Activated T-cell treated with anti-CD3 and anti-CD28 coated beads, Interleukin-2, amount 50 U/mL, for 4 hours (primary cell): ENCODE measurements around the gene PALM2AKAP2. TPM values are rescaled to one million over a fixed set of nuclear protein-coding genes. Genes with fewer than 3 reads are reported as not detected.

Experiments
- ATAC-seq, 2 donors: fragments of 200-7000 bp; cut with Tn5 transposase; one replicate each; pipeline ENCODE4 v1.10.0; 2021
- DNase-seq: peaks from one replicate; pipeline ENCODE4 v3.0.0-alpha.2; 2020
- H3K27me3 Mint-ChIP-seq: one replicate; pipeline ENCODE4 v1.8.0; 2021; ENCODE audit warnings: low read depth, mixed read lengths
- H3K36me3 Mint-ChIP-seq: one replicate; pipeline ENCODE4 v1.8.0; 2022; ENCODE audit warnings: mixed read lengths; ENCODE audit not compliant: insufficient read depth
- H3K4me1 Mint-ChIP-seq: one replicate; pipeline ENCODE4 v1.8.0; 2021; ENCODE audit warnings: low read depth, mixed read lengths
- H3K4me3 Mint-ChIP-seq: one replicate; pipeline ENCODE4 v1.8.0; 2021; ENCODE audit warnings: mild to moderate bottlenecking, moderate library complexity, mixed read lengths
- H3K9me3 Mint-ChIP-seq: one replicate; pipeline ENCODE4 v1.8.0; 2021; ENCODE audit warnings: mixed read lengths
- total RNA-seq, 3 donors: library from RNA; stranded (reverse); gene quantifications; one replicate each; pipeline ENCODE4 v1.2.1, GENCODE V29; 2021

Gene PALM2AKAP2
- total RNA-seq, 3 donors from 2014 or later, result 0.27 TPM; not detected in 2

- peaks cover 1% of the 10 kb centered on the region for H3K27me3 Mint-ChIP-seq
- no peak overlapping the region for H3K4me3 Mint-ChIP-seq
- H3K36me3 Mint-ChIP-seq, result no peaks in the 10 kb centered on the region
- DNase-seq, result no peak
- ATAC-seq, result no peak
- no peaks in the 10 kb centered on the region for H3K9me3 Mint-ChIP-seq
- H3K4me1 Mint-ChIP-seq, result no peaks in the 10 kb centered on the region
Measured at GRCh38 chr9:109789556-109789955, 9.6 kb downstream of the PALM2AKAP2 start.

GRCh38 chr9:109789971-109790370, 10.0 kb downstream of the PALM2AKAP2 start:
- no peak overlapping the region for H3K4me3 Mint-ChIP-seq
- DNase-seq, result no peak
- no peaks in the 10 kb centered on the region for H3K4me1 Mint-ChIP-seq
- no peak for ATAC-seq
- H3K36me3 Mint-ChIP-seq, result no peaks in the 10 kb centered on the region
- peaks cover 1% of the 10 kb centered on the region for H3K27me3 Mint-ChIP-seq
- no peaks in the 10 kb centered on the region for H3K9me3 Mint-ChIP-seq

GRCh38 chr9:109791003-109791677, 11.1 kb downstream of the PALM2AKAP2 start:
- Mint-ChIP-seq H3K27me3 (peaks cover 1% of the 10 kb centered on the region), H3K9me3 (no peaks in the 10 kb centered on the region), H3K36me3 (no peaks in the 10 kb centered on the region), H3K4me3 (no peak overlapping the region), H3K4me1 (no peaks in the 10 kb centered on the region)
- no peak for ATAC-seq
- DNase-seq, result no peak

- DNase-seq (no peak), ATAC-seq (no peak)
- H3K4me1 Mint-ChIP-seq, result no peaks in the 10 kb centered on the region
- H3K9me3 Mint-ChIP-seq, result no peaks in the 10 kb centered on the region
- H3K4me3 Mint-ChIP-seq, result no peak overlapping the region
- peaks cover 1% of the 10 kb centered on the region for H3K27me3 Mint-ChIP-seq
- H3K36me3 Mint-ChIP-seq, result no peaks in the 10 kb centered on the region
Measured at GRCh38 chr9:109791747-109792146, 11.7 kb downstream of the PALM2AKAP2 start.

- peaks cover 1% of the 10 kb centered on the region for H3K27me3 Mint-ChIP-seq
- DNase-seq, result no peak
- H3K4me1 Mint-ChIP-seq, result no peaks in the 10 kb centered on the region
- no peak for ATAC-seq
- H3K4me3 Mint-ChIP-seq, result no peak overlapping the region
- H3K9me3 Mint-ChIP-seq, result no peaks in the 10 kb centered on the region
- no peaks in the 10 kb centered on the region for H3K36me3 Mint-ChIP-seq
Measured at GRCh38 chr9:109792951-109793546, 13.1 kb downstream of the PALM2AKAP2 start.

- H3K36me3 Mint-ChIP-seq, result no peaks in the 10 kb centered on the region
- peaks cover 3% of the 10 kb centered on the region for H3K27me3 Mint-ChIP-seq
- H3K4me1 Mint-ChIP-seq, result no peaks in the 10 kb centered on the region
- no peaks in the 10 kb centered on the region for H3K9me3 Mint-ChIP-seq
- DNase-seq (no peak), ATAC-seq (no peak)
- no peak overlapping the region for H3K4me3 Mint-ChIP-seq
Measured at GRCh38 chr9:109793921-109794320, 13.9 kb downstream of the PALM2AKAP2 start.

- Mint-ChIP-seq H3K4me1 (no peaks in the 10 kb centered on the region), H3K4me3 (no peak overlapping the region), H3K36me3 (no peaks in the 10 kb centered on the region), H3K9me3 (no peaks in the 10 kb centered on the region), H3K27me3 (peaks cover 4% of the 10 kb centered on the region)
- ATAC-seq (no peak), DNase-seq (no peak)
Measured at GRCh38 chr9:109794361-109795012, 14.5 kb downstream of the PALM2AKAP2 start.

GRCh38 chr9:109795613-109796012, 15.6 kb downstream of the PALM2AKAP2 start:
- Mint-ChIP-seq H3K36me3 (no peaks in the 10 kb centered on the region), H3K4me1 (no peaks in the 10 kb centered on the region), H3K4me3 (no peak overlapping the region), H3K27me3 (peaks cover 4% of the 10 kb centered on the region), H3K9me3 (no peaks in the 10 kb centered on the region)
- DNase-seq (no peak), ATAC-seq (no peak)

- DNase-seq (no peak), ATAC-seq (no peak)
- Mint-ChIP-seq H3K9me3 (no peaks in the 10 kb centered on the region), H3K27me3 (peaks cover 4% of the 10 kb centered on the region), H3K4me3 (no peak overlapping the region), H3K4me1 (no peaks in the 10 kb centered on the region), H3K36me3 (no peaks in the 10 kb centered on the region)
Measured at GRCh38 chr9:109796078-109796477, 16.1 kb downstream of the PALM2AKAP2 start.

GRCh38 chr9:109797006-109797405, 17.0 kb downstream of the PALM2AKAP2 start:
- Mint-ChIP-seq H3K36me3 (no peaks in the 10 kb centered on the region), H3K4me3 (no peak overlapping the region), H3K27me3 (peaks cover 3% of the 10 kb centered on the region), H3K4me1 (no peaks in the 10 kb centered on the region), H3K9me3 (no peaks in the 10 kb centered on the region)
- no peak for ATAC-seq
- no peak for DNase-seq

- Mint-ChIP-seq H3K9me3 (no peaks in the 10 kb centered on the region), H3K27me3 (peaks cover 4% of the 10 kb centered on the region), H3K4me3 (no peak overlapping the region), H3K36me3 (no peaks in the 10 kb centered on the region), H3K4me1 (no peaks in the 10 kb centered on the region)
- ATAC-seq, result no peak
- no peak for DNase-seq
Measured at GRCh38 chr9:109797509-109797908, 17.5 kb downstream of the PALM2AKAP2 start.

- H3K9me3 Mint-ChIP-seq, result no peaks in the 10 kb centered on the region
- no peak overlapping the region for H3K4me3 Mint-ChIP-seq
- ATAC-seq (no peak), DNase-seq (no peak)
- H3K4me1 Mint-ChIP-seq, result no peaks in the 10 kb centered on the region
- peaks cover 8% of the 10 kb centered on the region for H3K27me3 Mint-ChIP-seq
- no peaks in the 10 kb centered on the region for H3K36me3 Mint-ChIP-seq
Measured at GRCh38 chr9:109799141-109799540, 19.1 kb downstream of the PALM2AKAP2 start.

GRCh38 chr9:109799792-109800191, 19.8 kb downstream of the PALM2AKAP2 start:
- Mint-ChIP-seq H3K4me3 (no peak overlapping the region), H3K36me3 (no peaks in the 10 kb centered on the region), H3K9me3 (no peaks in the 10 kb centered on the region), H3K4me1 (no peaks in the 10 kb centered on the region), H3K27me3 (peaks cover 8% of the 10 kb centered on the region)
- DNase-seq (no peak), ATAC-seq (no peak)

- H3K4me3 Mint-ChIP-seq, result no peak overlapping the region
- H3K36me3 Mint-ChIP-seq, result no peaks in the 10 kb centered on the region
- peaks cover 8% of the 10 kb centered on the region for H3K27me3 Mint-ChIP-seq
- DNase-seq (no peak), ATAC-seq (no peak)
- H3K9me3 Mint-ChIP-seq, result no peaks in the 10 kb centered on the region
- H3K4me1 Mint-ChIP-seq, result no peaks in the 10 kb centered on the region
Measured at GRCh38 chr9:109801484-109801883, 21.5 kb downstream of the PALM2AKAP2 start.

- no peak for DNase-seq
Measured at GRCh38 chr9:109802491-109802890, 22.5 kb downstream of the PALM2AKAP2 start.

More at GRCh38 chr9:109802491-109802890, 22.5 kb downstream of the PALM2AKAP2 start:
- Mint-ChIP-seq H3K27me3 (peaks cover 8% of the 10 kb centered on the region), H3K4me1 (no peaks in the 10 kb centered on the region), H3K36me3 (no peaks in the 10 kb centered on the region), H3K4me3 (no peak overlapping the region), H3K9me3 (no peaks in the 10 kb centered on the region)
- ATAC-seq, result no peak
